ENCODE data around the gene LCN9. TPM values are rescaled to one million over a fixed set of nuclear protein-coding genes. Genes with fewer than 3 reads are reported as not detected.

The LCN9 gene
- total RNA-seq, 1 experiment from 2014 or later: 0.52 TPM

- no peak for TF ChIP-seq CTCF (conservative IDR thresholded peaks at IDR 0.05)
- peak overlapping the region in 1 of 2 experiments; percentile 22; a peak in 3 of 5 replicates for H3K4me3 Mint-ChIP-seq
- Histone ChIP-seq H3K23me2 (ENCODE audit: insufficient read length, low read depth, low read length, poor library complexity, severe bottlenecking) (no peaks in the 10 kb centered on the region), H3K4me1 (ENCODE audit: insufficient read depth, low read length) (peaks cover 4% of the 10 kb centered on the region; the same call in 1 of the 2 replicates), H3K9me3 (ENCODE audit: control insufficient read depth, low read depth, low read length) (peaks cover 29% of the 10 kb centered on the region), H2BK20ac (ENCODE audit: low read depth, low read length, poor library complexity, severe bottlenecking) (no peak overlapping the region), H4K8ac (replicated peaks; ENCODE audit: insufficient read length, low read depth, low read length) (no peak overlapping the region), H3K79me1 (ENCODE audit: insufficient read depth, low read depth, low read length, poor library complexity, severe bottlenecking) (no peaks in the 10 kb centered on the region), H3K18ac (ENCODE audit: insufficient read length, low read depth, low read length) (no peak overlapping the region), H3K9ac (ENCODE audit: extremely low read depth, insufficient read length, low read length) (no peak overlapping the region), H2AK5ac (ENCODE audit: insufficient read length, low read length) (no peak overlapping the region), H2BK15ac (ENCODE audit: low read depth, low read length) (no peak overlapping the region), H3K4ac (ENCODE audit: low read depth, low read length) (no peak overlapping the region), H3K23ac (ENCODE audit: insufficient read length, low read depth, low read length) (no peak overlapping the region), H3K14ac (ENCODE audit: insufficient read depth, low read length) (no peak overlapping the region), H3K4me2 (ENCODE audit: insufficient read depth, insufficient read length, low read length) (peak overlapping the region; percentile 23), H2AFZ (ENCODE audit: low read length) (no peak overlapping the region), H2BK12ac (ENCODE audit: insufficient read length, low read depth, low read length) (no peak overlapping the region), H4K20me1 (ENCODE audit: control insufficient read depth, insufficient read depth, insufficient read length) (no peaks in the 10 kb centered on the region), H4K5ac (ENCODE audit: insufficient read length, low read depth, low read length) (no peak overlapping the region), H3K56ac (ENCODE audit: insufficient read length, low read depth, low read length) (no peak overlapping the region), H3T11ph (ENCODE audit: low read length) (no peak overlapping the region), H3K27me3 (ENCODE audit: insufficient read depth, low read length) (no peaks in the 10 kb centered on the region), H2BK120ac (ENCODE audit: low read depth, low read length, poor library complexity, severe bottlenecking) (no peak overlapping the region), H4K91ac (ENCODE audit: insufficient read length, low read depth, low read length) (no peak overlapping the region), H3K27ac (ENCODE audit: insufficient read length, low read depth, low read length) (peak overlapping the region; percentile 4), H3K79me2 (ENCODE audit: insufficient read depth, low read length) (no peaks in the 10 kb centered on the region), H2BK5ac (ENCODE audit: insufficient read length, low read length) (no peak overlapping the region)
- H3K4me1 Mint-ChIP-seq: peaks cover 16 to 23% of the 10 kb centered on the region in 2 experiments
- WGBS (ENCODE audit: extremely low coverage, insufficient read length, low lambda C conversion rate): no CpG with 5 or more reads among the region's 17 CpGs
- DNase-seq: no peak
- peak overlapping the region in 1 of 3 experiments; percentile 63; a peak in 4 of 7 replicates for H3K27ac Mint-ChIP-seq
- peaks cover 89 to 90% of the 10 kb centered on the region in 2 experiments for H3K9me3 Mint-ChIP-seq
- no peaks in the 10 kb centered on the region; the same call in none of the 2 replicates for H3K27me3 Mint-ChIP-seq (ENCODE audit: low read depth)
- peaks cover 48 to 82% (median 67%) of the 10 kb centered on the region in 3 experiments for H3K36me3 Mint-ChIP-seq (ENCODE audit: insufficient read depth in 1 of 3, low read depth in 3 of 3)
Measured at GRCh38 chr9:135650408-135650807, 12.7 kb upstream of the LCN9 start.
